Measurements from ENCODE around the gene SLC22A15. TPM values are rescaled to one million over a fixed set of nuclear protein-coding genes. Genes with fewer than 3 reads are reported as not detected.

The SLC22A15 gene
- total RNA-seq, 1 donor: 5.4 TPM

- DNase-seq (ENCODE audit: low read depth in 2 of 3, low spot score in 2 of 3): no peak
Observed at GRCh38 chr1:116096013-116096618, 119.8 kb downstream of the SLC22A15 start.

GRCh38 chr1:116097626-116098025 lies 121.3 kb downstream of the SLC22A15 start:
- no peak for DNase-seq (ENCODE audit: low read depth in 2 of 3, low spot score in 2 of 3)

- DNase-seq (ENCODE audit: low read depth in 2 of 3, low spot score in 2 of 3): no peak
Observed at GRCh38 chr1:116099379-116099778, 123.1 kb downstream of the SLC22A15 start.

- no peak for DNase-seq (ENCODE audit: low read depth in 2 of 3, low spot score in 2 of 3)
Observed at GRCh38 chr1:116099919-116100318, 123.6 kb downstream of the SLC22A15 start.

GRCh38 chr1:116104667-116105066 lies 128.4 kb downstream of the SLC22A15 start:
- no peak for DNase-seq (ENCODE audit: low read depth in 2 of 3, low spot score in 2 of 3)

GRCh38 chr1:116105996-116106395 lies 129.7 kb downstream of the SLC22A15 start:
- DNase-seq (ENCODE audit: low read depth in 2 of 3, low spot score in 2 of 3): no peak

GRCh38 chr1:116106646-116107045 lies 130.3 kb downstream of the SLC22A15 start:
- no peak for DNase-seq (ENCODE audit: low read depth in 2 of 3, low spot score in 2 of 3)

- DNase-seq (ENCODE audit: low read depth in 2 of 3, low spot score in 2 of 3): no peak
Observed at GRCh38 chr1:116107371-116107770, 131.1 kb downstream of the SLC22A15 start.

- DNase-seq (ENCODE audit: low read depth in 2 of 3, low spot score in 2 of 3): no peak
Observed at GRCh38 chr1:116110567-116111523, 134.5 kb downstream of the SLC22A15 start, which contains the start of gene MAB21L3. Gene MAB21L3, plus strand, starts transcription at chr1:116111399. Its CDS starts 1,217 bp downstream, at chr1:116112616.

GRCh38 chr1:116111524-116112021 lies 135.3 kb downstream of the SLC22A15 start:
- no peak for DNase-seq (ENCODE audit: low read depth in 2 of 3, low spot score in 2 of 3)

GRCh38 chr1:116112388-116113140 lies 136.3 kb downstream of the SLC22A15 start:
- DNase-seq (ENCODE audit: low read depth in 2 of 3, low spot score in 2 of 3): no peak

- DNase-seq (ENCODE audit: low read depth in 2 of 3, low spot score in 2 of 3): no peak
Observed at GRCh38 chr1:116113615-116114014, 137.3 kb downstream of the SLC22A15 start.

- no peak for DNase-seq (ENCODE audit: low read depth in 2 of 3, low spot score in 2 of 3)
Observed at GRCh38 chr1:116115476-116116439, 139.4 kb downstream of the SLC22A15 start.

- no peak for DNase-seq (ENCODE audit: low read depth in 2 of 3, low spot score in 2 of 3)
Observed at GRCh38 chr1:116118471-116118870, 142.2 kb downstream of the SLC22A15 start.

Other genes starting within 250 kb of the SLC22A15 start
- gene CASQ2, start 207.8 kb upstream of the SLC22A15 start, total RNA-seq: not detected
- under 0.01 TPM for gene NHLH2, start 135.4 kb upstream of the SLC22A15 start, total RNA-seq
- not detected for gene MAB21L3, start 134.9 kb downstream of the SLC22A15 start, total RNA-seq

All from hematopoietic multipotent progenitor cell (in vitro differentiated cells).